ENCODE results near the gene CNMD.

DNA sequence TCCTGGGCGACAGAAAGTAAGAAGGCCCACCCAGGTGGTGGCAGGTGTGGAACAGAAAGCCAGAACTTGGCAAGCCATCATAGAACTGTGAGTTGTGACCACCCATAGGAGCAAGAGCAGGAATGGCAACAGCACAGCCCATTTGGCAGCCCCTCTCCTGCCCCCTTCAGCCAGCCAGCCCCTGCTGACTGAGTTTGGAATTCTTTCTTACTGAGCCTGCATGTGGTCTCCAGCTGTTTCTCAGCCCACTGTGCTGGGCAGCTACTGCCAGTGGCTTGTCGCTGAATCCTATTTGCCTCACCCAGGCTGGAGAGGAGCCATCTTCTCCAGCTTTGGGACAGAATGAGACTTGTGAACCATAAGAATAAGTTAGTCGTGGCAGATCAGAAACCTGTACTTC, 28.3 kb downstream of the CNMD start:
- TF ChIP-seq, protein P1, sequence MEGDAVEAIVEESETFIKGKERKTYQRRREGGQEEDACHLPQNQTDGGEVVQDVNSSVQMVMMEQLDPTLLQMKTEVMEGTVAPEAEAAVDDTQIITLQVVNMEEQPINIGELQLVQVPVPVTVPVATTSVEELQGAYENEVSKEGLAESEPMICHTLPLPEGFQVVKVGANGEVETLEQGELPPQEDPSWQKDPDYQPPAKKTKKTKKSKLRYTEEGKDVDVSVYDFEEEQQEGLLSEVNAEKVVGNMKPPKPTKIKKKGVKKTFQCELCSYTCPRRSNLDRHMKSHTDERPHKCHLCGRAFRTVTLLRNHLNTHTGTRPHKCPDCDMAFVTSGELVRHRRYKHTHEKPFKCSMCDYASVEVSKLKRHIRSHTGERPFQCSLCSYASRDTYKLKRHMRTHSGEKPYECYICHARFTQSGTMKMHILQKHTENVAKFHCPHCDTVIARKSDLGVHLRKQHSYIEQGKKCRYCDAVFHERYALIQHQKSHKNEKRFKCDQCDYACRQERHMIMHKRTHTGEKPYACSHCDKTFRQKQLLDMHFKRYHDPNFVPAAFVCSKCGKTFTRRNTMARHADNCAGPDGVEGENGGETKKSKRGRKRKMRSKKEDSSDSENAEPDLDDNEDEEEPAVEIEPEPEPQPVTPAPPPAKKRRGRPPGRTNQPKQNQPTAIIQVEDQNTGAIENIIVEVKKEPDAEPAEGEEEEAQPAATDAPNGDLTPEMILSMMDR (IDR thresholded peaks at IDR 0.05; ENCODE audit: borderline replicate concordance, extremely low read depth, low read length, poor library complexity, severe bottlenecking), result no peak
- no peak for TF ChIP-seq EZH2 (IDR thresholded peaks at IDR 0.05; ENCODE audit: borderline replicate concordance, low read depth, low read length, severe bottlenecking)

All from DND-41 (cell line).